HG02623 (cell line): ENCODE measurements around the gene ZNF132.

ENCODE experiments used
- ATAC-seq: cut with Tn5 transposase; IDR thresholded peaks from one replicate; pipeline ENCODE4 v1.9.1; 2021; ENCODE audit warnings: moderate library complexity; ENCODE audit not compliant: unreplicated experiment

Gene ZNF132

DNA sequence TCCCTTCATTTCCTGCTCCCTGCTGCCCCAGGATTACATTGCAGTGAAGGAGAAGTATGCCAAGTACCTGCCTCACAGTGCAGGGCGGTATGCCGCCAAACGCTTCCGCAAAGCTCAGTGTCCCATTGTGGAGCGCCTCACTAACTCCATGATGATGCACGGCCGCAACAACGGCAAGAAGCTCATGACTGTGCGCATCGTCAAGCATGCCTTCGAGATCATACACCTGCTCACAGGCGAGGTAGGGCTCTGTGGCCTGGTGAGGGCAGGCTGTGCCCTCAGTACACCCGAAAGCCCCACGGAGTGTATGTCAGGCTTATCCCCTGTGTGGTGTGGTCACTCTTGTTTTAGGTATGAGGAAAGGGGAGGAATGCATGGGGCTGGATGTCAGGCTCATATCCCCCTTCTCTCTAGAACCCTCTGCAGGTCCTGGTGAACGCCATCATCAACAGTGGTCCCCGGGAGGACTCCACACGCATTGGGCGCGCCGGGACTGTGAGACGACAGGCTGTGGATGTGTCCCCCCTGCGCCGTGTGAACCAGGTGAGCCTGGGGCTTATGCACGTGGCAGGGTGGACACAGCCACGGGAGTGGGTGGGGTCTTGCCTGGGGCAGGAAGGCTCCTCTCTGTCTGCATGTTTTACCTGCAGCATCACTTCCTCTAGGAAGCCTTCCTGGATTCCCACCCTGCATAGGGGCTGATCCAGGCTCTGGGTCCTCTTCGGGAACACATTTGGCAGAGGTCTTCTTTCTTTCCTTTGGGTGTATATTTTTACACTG, 46.8 kb downstream of the ZNF132 start:
- no peak for ATAC-seq

DNA sequence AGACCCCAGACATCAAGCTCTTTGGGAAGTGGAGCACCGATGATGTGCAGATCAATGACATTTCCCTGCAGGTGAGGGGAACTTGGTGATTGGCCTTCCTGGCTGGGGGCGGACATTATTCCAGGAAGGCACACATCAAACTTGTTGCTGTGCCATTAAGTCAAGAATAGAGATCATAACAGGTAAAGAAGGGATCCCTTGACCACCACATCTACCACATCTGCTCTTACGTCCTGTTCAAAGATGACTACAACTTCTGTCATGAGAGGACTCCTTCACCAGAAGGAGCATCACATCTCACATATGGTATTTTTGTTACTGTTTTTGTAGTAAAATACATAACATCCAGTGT, 51.8 kb downstream of the ZNF132 start:
- ATAC-seq, result no peak

DNA sequence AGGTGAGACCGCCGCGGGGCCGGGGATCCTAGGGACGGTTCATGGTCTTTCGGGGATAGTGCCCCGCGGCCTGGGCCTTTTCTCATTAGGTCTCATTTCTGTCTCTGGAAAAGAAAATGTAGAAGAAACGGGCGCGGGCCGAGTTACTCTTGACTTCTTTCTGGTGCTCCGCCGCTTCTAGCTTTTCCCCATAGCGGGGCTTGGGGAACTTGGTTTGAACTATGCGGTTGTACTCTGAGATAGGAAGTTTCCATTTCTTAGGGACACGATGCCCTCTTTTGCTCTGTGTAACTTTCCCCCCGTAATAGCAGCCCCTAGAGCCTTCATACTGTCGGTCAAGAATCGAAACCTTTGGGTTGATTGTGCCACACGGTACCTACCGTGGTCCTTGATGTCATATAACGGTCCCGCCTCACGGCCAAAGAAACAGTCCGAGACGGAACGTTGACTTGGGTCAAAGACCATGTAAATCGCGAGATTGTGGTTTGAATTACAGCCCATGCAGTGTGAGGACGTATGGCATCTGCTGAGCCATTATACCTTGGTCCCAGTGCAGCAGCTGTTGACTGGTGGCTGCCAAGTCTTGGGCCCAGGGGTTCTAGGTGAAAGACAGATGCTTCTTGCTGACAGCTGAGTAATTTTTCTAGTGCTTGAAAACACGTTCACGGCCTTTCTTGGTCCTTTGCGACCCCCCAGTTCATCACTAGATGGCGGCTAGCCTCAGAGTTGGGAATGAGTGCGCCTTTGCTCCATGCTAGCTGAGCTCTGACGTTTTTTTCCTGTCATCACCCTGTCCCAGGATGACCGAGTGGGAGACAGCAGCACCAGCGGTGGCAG, 52.4 kb downstream of the ZNF132 start:
- no peak for ATAC-seq

DNA sequence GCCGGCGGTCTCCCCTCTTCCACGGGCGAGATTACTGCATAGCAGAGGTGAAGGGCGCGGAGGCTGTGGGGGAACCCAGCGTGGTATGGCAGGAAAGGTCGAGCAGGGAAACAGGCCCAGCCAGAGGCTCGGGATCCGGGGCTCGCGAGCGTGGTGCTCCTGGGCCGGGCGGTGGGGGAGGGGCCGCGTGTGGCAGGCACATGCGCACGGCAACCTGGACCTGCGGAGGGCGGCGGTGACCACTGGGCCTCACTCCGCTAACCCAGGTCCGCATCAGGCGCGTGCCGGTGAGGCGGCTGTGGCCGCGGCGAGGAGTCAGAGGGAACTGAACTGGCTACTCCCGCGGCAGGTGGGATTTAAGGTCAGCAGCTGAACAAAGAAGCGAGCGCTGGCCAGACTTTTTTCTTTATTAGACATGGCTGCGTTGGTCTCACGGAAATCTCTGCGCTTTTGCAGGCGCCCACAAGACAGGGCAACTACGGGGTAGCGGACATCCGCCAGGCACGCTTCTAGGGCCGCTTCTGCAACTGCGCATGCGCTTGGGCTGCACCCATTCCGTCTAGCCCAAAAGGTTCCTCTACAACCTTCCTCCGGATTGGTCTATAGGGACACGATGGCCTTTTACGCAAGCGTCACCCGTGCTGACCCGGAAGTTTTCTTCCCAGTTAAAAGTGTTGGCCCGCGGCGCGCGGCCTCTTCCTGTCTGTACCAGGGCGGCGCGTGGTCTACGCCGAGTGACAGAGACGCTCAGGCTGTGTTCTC, 53.2 kb downstream of the ZNF132 start, which contains the start of gene RPS5:
Gene RPS5, plus strand, starts transcription at position 694 of the 762 bp plus-strand sequence. CDS start 869 bp downstream, outside the sequence.
- peak; percentile 90 for ATAC-seq

DNA sequence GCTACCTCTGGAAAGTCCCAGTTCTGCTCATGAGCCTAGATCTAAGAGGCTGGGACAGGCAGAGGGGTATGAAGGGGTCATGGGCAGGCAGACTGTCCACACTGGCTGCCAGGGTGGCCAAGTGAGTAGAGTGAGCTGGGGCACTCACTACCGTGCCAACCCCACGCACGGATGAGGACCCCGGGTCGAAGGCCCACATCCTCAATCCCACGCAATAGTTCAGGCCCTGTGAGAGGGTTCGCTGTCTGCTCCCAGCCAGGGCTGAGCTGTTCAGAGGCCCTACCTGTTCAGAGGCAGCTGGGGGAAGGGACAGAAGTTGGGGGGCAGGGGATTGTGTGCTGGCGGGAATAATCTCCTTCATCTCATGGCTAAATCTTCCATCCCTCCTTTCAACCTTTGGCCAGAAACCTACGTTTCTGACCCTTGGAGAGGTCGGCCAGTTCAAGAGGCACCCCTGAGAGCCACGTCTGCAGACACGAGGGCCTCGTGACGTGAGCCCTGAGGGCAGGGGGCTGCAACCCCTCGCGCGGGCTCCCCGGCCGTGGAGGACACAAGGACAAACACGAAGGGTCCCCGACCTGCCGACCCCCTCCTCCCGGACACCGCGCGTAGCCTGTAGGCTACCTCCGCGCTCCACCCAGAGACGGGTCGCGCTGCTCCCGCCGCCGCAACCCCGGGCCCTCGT, 53.9 kb downstream of the ZNF132 start:
- peak; percentile 6 for ATAC-seq

DNA sequence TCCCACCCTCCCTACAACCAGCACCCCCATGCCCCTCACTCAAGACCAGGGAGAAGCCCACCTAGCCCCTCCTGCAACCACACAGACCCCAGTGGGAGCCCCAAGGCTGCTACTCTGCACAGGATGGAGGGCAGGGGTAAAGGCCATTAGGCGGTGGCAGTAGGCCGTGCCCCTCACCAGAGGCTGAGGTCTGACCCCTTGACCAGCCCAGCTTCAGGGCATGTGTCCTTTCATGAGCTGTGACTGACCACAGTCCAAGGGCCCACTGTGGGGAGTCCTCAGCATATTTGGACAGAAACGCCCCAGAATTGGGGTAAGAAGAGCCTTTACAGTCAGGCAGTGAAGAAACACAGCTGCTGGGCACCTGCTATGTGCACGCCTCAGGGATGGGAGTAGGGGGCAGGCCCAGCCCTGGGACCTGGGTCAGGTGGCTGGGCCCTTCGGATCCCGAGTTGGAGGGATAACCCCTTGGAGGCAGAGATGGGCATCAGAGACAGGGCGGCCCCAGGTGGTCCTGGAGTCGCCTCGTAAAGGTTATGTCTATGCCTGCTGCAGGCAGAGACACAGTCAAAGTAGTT, 54.6 kb downstream of the ZNF132 start:
- no peak for ATAC-seq

DNA sequence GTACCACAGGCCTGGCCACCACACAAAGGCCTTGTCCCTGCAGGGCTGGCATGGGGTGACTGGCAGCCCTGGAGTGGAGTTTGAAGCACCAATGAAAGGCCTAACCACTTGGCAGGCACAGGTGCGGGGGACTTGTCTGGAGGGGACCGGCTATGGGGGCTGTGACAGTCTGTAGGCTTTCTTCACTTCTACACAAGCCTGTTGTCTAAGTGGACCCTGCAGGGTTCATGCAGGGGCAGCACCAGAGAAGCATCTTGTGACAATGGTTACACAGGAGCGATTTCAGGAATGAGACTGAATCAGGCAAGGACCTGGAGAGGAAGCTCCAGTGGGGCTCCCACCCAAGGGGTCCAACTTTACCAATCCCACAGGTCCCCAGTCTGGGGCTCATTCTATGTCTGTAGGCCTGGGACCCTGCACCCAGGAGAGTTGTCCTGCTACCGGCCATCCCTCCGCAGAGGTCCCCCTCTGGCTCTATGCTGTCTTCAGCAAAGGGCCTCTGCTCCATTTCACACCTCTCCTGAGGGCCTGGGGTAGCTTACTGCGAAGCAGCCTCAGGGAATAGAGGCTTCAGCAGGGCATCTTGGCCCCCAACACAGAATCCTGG, 56.9 kb downstream of the ZNF132 start:
- ATAC-seq, result no peak
